A549 (cell line): ENCODE measurements around the gene PCNP.

Experiments
- CTCF ChIP-seq: fragments of >200 bp; sonication (Bioruptor Twin); formaldehyde crosslinking; IDR thresholded peaks from 3 replicates; pipeline ENCODE4 v1.5.1; 2016
- ESRRA ChIP-seq: fragments of 150-350 bp; IDR thresholded peaks from 2 replicates; pipeline ENCODE4 v1.6.1; 2014; ENCODE audit warnings: mild to moderate bottlenecking, low read length, borderline replicate concordance
- PBX3 ChIP-seq: IDR thresholded peaks from 2 replicates; pipeline ENCODE4 v1.6.1; 2012
- RNF2 ChIP-seq: fragments of 200-600 bp; sonication (generic); IDR thresholded peaks from 2 replicates; pipeline ENCODE4 v1.6.1; 2016; ENCODE audit warnings: low read depth, mild to moderate bottlenecking, antibody characterized with exemption, moderate library complexity, borderline replicate concordance

GRCh38 chr3:101549473-101549872, 24.5 kb upstream of the PCNP start:
- no peak for TF ChIP-seq PBX3
- TF ChIP-seq RNF2 = no peak
- no peak for TF ChIP-seq CTCF
- no peak for TF ChIP-seq ESRRA
